ENCODE data around the gene QSOX2.

The QSOX2 gene

DNA sequence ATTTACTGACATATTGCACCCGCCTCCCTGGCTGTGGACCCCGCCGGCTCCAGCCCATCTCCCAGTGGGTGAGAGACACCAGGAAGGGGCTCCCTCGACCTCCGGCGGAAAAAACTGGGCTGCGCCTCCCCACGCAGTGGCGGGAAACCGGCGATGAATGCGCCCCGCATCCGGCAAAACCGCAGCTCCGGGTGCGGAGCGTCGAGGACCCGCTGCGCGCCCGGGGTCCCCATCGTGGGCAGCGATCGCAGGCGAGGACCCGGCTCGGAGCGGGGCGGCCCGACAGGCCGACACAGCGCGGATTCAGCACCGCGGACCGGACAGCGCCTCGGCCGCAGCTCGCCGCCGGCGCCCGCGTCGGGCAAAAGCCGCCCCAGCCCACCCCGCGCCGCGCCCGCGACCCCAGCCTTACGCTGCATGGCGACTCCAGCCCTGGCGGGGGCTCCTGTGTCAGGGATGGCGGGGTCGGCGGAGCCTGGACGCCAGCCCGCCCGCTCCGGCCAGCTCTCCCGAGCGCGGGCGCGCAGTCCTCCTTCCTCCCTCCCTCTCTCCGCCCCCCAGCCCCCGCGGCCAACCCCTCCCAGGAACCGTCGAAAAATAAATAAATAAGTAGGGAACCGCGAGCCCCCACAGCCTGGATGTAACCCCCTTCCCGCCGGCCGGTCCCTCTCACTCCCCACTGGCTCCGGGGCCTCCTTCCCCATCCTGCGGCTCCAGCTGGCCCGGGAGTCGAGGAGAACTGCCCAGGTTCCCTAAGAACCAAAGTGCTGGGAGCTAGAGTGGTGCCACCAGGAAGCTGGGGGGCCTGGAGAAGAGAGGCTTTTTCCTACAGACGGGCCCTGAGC lies 43.8 kb downstream of the QSOX2 start:
- no peak for DNase-seq

DNA sequence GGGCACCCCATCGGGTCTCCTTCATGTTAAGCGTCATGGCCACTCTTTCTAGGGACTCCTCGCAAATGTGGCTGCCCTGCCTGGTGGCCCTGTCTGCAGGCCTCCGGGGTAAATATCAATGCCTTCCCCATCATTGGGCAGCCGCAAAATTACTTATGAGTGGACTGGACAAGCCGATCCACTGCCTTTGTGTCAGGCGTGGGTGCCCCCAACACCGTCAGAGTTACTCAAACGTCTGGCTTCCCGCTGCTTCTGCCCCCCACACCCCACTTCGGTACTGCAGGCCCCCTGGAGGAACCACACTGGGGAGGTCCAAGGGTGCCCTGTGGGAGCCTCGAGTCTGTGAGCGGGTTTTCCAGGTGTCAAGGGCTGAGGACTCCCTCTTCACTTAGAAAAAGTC lies 44.4 kb downstream of the QSOX2 start:
- DNase-seq: no peak

DNA sequence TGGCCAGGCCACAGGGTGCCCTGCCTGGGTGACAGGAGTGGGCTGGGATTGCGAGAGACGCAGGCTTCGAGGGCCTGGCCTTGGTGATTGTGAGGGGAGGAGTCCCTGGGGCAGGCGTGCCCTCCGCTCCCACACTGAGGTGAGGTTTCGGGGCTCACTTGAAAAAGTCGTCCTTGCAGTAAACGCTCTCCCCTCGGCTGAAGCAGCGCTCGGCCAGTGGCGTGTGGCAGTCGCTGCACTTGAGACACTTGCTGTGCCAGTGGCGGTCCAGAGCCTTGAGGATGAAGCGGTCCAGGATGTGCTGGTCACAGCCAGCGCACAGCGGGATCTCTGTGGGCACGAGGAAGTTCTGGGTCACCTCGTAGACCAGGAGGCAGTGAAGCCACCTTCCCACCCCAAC lies 45.2 kb downstream of the QSOX2 start:
- no peak for DNase-seq

DNA sequence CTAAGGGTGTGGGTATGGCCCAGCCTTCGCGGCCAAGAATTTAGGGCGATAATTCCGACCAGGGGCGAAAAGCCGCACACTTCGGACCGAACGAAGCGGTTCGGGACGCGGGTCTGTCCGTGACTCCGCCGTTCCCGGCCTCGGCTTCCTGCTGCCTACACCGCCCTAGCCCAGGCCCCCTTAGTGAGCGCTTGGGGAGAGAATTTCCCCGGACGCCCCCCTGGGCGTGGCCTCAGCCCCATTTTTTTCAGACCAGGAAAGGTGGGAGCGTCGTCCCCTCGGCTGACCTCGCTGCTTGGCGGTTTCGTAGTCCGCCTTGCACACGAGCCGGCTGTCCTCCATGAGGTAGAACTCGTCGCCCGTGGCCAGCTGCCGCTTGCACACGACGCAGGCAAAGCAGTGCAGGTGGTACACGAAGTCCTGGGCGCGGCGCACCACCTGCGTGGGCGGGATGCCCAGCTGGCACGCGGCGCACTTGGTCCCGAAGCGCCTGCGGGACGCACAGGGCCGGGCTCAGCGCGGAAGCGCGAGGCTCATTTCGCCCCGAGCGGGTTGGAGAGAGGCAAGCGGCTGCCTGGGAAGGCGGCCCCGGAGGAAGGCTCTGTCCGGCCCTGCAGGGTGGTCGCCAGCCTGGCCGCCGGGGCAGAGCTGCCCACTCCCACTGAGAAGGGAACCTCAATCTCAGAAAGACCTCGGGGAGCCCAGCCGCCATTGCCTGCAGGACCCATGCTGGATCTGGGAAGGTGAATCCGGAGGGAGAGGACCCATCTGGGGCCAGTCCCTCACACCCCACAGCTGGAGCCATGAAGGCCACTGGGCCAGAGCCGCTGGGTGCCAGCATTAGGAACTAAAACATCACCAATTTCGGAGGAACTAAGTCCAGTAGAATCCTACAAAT lies 46.0 kb downstream of the QSOX2 start:
- no peak for DNase-seq

DNA sequence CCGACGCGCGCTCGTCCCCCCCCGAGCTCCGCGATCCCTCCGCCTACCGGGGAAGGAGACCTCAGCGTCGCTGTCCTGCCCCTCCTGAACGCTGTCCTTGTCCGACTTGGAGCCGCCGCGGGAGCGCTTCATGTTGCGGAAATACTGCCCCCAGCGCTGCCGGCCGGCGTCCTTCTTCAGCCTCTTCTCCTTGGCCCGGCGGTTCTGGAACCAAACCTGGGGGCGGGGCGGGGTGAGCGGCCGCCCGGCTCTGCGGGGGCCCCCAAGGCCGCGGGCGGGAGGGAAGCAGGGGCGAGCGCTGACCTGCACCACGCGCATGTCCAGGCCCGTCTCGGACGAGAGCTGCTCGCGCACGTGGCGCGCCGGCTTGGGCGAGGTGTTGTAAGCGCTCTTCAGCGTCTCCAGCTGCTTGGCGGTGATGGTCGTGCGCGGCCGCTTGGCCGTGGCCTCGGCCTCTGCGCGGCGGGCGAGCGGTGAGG lies 47.0 kb downstream of the QSOX2 start:
- no peak for DNase-seq

DNA sequence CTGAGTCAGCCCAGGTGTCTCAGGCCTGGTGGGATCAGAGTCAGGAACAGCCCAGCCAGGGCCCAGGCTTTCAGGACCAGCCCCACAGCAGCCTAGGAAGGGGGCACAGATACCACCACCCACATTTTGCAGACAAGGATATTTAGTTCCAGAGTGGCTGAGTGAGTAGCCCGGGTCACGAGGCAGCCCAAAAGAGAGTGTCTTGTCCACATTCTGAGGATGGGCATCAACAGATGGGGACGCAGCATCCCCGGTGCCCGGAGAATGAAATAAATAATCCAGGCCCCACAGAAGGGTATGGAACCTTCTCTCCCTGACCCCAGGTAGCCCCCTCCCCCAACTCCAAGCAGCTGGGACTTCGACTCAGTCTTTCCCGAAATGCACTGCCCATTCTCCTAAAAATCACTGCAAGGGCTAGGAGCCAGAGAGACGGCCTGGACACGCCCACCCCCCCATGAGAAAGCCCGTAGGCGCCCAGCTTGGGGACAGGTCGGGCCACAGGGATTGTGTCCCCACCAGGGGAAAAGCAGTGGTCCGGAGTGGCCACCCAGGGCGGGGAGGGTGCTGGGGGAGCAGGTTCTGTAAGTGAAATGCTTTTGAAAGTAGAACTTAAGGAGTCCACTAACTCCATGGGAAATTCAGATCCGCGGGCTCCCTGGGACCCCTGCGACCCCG lies 47.5 kb downstream of the QSOX2 start:
- no peak for DNase-seq

DNA sequence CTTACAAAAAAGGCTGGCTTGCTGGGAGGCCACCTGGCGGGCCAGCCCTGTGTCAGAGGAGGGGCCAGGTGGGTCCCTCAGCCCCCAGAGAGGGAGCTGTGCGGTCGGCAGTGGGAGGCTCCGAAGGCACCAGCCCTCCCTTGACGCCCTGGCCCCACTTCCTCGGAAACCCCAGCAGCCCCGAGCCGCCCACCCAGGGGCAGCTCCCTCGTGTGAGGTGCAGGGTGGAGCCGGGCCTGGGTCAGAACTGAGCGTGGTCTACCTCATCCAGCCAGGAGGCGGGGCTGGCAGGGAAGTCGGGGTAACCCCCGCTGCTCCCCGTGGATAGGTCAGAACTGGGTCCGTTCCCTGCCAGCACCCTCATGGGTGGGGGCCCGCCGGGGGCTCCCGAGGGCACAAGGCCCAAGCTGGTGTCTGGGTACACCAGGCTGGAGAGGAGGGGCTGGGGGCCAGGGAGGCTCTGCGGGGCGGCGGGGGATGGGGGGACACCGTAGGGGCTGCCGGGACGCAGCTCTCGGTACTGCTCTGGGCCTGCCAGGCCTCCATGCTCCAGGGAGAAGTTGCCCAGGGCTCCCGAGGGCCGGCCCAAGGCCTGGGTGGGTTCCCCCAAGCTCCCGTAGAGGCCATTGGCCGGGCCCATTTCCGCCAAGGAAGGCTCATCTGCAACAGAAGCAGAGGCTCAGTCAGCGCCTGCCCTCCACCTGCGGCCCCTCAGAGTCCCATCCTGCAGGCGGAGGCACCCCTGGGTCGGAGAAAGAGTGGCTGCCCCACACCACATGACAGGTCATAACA lies 48.3 kb downstream of the QSOX2 start:
- DNase-seq: no peak

DNA sequence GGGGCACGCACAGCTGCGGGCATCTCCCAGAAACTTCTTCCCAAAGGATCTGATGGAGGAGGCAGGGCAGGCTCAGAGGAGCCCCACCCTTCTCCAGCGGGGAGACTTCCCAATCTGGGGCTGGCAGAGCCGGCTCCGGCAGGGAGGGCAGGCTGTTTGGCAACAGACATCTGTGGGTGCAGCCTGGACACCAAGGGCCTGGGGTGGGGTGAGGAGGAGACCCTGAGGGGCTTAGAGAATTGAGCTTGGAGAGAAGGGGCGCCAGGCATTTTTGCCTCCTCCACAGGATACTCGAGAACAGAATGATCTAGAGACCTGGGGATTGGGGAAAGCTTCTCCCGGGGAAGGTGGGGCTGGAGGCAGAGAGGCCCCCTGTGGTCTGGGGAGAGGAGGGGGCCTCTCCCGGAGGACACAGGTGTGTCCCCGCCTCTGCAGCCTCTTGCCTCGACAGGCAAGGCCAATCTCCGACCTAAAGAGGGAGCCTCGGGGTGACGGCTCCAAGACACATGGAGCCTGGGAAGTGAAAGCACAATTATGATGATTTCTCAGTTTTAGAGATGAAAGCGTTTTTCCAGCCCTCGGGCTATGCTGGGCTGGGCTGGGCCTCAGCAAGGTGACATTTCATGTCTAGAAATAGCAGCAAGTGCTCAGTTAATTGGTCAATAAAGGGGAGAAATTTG lies 49.1 kb downstream of the QSOX2 start:
- no peak for DNase-seq

DNA sequence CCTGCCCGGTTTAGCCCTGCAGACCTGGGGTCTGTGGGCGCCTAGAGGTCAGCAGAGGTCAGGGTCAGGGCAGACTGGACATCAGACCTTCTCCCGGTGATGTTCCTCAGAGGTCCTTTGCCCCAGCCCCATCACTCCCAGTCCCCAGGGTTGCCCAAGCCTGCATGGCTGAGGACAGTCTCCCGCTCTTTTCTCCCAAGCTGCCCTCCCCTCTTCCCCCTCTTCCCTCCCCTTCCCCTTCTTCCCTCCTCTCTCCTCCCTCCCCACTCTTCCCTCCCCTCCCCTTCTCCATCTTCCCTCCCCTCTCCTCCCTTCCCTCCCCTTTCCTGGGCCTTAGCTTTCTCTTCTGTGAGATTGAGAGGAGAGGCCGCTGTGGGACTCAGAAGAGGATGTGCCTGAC lies 51.1 kb downstream of the QSOX2 start:
- no peak for DNase-seq

DNA sequence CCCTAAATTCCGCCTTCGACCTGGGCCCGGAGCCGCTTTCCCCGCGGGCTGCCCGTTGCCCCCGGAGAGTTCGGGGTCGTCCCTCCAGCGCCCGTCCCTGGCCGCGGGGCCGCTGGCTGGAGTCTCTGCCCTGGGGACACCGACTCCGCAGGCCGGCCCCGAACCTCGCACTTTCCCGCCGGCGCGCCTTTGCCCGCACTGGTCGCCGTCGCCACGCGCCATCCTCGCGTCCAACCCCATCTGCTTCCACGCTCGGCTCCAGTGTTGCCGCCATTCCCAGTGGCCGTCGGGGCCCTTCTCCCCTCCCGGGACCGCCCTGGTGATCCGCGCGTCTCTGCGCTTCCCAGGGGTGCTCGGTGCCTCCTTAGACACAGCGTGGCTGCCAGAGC lies 51.7 kb downstream of the QSOX2 start:
- no peak for DNase-seq

DNA sequence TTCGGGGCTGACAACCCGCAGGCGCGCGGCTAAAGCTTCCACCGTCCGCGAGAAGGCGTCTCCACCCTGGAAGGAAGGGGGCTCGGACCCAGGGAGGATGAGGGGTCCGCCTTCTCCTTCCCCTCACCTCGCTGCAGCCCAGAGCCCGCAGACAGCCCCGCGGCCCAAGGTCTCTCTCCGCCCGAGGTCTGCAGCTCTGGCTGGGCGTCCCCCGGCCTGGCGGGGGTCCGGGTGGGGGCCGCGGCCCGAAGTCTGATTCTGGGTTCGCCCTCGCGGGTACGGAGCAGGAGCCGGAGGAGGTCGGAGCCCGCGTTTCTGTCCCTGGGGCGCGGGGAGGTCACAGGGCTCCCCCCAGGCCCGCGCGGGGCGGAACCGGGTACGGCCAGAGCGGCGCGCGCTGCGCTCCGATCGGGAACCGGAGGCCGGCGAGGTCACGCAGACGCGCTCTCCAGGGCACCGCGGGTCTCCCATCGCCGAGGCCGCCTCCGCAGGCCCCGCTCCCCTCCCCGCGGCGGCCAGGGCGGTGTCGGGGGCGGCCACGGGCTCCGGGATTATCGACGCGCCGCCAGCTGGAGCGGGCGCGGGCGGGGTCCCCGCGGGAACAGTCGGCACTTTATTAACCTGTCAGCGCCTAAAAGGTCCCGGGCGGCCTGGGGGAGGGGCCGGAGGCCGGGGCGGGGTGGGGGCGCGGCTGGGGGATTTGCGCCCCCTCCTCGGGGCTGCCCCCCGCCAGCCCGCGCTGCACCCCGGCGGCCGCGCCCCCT lies 52.3 kb downstream of the QSOX2 start:
- DNase-seq: no peak

DNA sequence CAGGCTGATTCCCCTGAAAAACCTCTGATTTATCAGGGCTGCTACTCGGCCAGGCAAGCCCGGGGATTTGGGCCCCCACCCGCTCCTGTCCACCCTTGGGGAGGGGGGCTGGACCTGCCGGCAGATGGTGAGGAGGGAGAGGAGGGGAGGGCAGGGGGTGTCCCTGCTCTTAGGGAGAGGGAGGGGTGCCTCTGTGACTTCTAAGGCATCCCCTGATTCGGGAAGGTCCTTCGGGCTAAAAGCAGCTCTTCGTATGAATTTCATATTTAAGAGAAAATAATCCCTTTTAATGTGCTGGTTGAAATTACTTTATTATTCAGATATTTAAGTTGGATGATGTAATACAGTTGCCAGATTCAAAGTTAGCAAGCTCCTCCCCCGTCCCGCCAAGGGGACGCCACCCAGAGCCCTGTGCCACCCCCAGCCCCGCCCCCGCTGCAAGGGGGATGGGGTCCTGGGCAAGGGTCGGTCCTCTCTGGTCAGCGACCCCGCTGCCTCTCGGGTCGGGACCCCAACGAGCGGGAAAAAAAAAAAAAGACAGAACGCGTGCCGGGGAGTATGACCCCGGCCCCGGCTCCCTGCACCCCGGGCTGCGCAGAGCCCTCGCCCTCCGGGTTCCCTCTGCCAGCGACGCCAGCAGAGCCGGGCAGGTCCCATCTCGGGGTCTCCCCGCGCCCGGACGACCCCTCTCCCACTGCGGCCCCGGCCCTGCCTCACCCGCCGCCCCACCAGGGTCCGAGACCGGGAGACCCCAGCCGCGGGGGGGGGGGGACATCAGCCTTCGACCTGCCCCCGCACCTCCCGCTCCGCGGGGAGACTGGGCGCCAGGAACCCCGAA lies 53.1 kb downstream of the QSOX2 start:
- no peak for DNase-seq

DNA sequence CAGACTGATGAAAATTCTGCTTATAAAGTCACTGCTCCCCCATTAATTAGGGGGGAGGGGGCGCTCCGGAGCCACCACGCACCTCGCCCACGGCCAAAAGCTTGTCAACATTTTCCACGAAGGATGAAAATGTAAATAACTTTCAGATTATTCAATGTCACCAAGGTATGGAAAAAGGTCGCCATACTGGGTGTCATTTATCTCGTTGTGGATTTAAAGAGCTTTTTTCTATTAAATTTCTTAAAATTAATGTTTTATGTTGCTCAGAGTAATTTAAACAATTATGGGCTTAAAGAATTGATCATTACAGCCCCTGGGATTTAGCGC lies 53.7 kb downstream of the QSOX2 start:
- no peak for DNase-seq

DNA sequence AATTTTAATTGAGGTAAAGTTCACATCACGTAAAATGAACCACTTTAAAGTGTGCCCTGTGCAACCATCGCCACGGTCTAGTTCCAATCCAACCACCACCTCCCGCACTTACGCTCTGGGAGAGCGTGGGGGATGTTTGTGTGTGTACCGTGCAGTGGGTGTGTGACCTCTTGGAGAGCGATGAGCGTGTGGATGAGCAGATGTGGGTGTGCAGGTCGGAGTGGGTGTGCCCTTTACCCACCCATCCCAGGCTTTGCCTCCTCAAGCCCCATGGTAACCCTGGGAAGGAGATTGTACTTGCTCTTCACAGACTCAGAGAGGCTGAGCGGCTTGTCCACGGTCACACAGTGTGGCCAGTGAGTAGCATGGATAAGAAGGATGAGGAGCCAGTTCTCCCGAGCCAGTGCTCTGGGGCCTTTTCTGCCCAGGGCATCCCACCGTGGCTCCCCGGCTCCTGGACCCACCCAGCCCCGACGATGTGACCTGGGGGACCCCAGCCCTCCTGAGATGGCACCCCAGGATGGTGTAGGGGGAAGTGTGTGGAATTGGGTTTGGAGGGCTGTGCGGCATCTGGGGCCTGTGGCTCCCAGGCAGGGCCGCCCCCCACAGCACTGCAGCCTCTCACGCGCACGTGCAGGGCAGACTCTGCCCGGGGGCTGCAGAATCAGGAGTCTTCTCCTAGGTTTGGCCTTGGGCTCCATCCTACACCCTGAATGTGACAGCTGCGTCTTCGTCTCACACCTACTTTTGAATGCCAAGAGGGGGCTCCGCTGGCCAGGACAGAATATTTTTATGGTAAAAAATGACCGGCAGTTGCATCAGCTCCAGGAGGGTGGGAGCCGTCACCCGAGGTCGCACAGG lies 54.3 kb downstream of the QSOX2 start:
- no peak for DNase-seq

DNA sequence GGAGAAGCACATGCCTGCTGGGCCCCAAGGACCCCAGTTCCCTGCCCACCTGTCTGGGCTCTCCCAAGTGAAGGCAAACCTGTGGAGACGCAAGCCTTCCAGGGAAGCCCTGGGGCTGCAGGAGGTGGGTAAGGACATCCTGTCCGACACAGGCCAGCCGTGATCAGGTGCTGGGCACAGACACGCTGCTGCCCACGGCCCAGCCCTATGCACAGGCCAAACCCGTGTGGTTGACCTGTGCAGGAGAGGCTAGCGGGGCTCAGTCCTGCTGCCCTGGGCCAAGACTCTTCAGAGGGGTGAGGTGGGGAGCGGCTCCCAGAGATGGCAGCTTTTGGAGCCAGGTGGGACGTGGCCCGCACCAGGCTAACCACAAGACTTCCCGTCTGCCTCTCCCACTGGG lies 55.0 kb downstream of the QSOX2 start:
- DNase-seq: no peak

DNA sequence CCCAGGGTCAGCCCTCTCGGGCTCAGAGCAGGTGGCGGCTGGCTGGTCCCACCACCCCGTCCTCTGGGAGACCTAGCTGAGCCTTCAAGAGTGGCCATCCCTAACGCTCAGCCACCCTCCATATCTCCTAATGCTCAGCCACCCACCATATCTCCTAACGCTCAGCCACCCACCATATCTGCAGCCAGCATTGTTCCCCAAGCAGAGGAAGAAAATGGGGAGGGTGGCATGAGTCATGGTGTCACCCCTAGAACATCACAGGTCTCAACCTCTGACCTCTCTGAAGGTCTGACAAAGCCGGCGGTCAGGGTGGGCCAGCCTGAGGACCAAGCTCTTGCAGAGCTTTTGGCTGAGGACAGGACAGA lies 55.4 kb downstream of the QSOX2 start:
- DNase-seq: no peak

DNA sequence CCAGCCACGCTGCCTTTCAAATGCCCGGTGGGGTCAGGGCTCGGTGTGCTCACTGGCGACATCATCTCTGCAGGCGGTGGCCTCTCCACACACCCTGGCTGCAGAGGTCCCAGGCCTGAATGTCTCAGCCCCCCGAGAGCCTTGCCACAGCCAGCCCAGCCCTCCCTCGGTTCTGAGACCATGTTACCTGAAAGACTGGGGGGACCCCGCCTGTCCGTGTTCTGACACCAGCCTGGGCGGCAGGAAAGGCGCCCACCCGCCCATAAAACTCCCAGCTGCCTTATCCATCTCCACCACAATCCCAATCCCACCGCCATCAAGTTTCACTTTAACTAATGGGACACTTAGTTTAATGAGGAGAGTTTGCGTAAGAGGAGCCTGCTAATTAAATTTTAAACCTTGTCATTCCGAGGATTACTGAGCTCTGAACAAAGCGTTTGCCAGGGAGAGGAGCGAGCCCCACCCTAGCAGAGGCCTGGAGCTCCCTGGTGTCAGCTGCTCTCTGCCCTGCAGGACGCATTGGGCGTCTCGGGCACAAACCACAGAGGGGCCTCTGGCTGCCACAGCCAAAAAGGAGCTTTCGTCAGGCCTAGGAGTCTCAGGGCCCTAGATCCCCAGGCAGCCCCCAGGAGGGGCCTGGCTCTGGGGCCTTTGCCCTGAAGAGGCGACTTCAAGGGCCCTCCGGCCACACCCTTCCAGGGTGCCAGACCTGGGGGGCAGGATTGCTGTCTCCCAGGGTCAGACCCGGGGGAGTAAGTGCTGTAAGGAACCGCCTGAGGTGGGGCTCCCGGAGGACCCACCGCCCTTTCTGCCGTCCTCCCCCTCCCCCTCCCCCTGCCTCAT lies 56.0 kb downstream of the QSOX2 start:
- no peak for DNase-seq

Data from central memory CD4-positive, alpha-beta T cell (primary cell).